Lower lobe of right lung (tissue), 2 donors: ENCODE results near the gene RBM22. TPM values are rescaled to one million over a fixed set of nuclear protein-coding genes. Genes with fewer than 3 reads are reported as not detected.

ENCODE experiments used
- ATAC-seq, 2 donors: fragments of 200-7000 bp; cut with Tn5 transposase; one replicate each; pipeline ENCODE4 v1.9.1; 2020 to 2022; ENCODE audit warnings: mild to moderate bottlenecking in 2 of 2, moderate library complexity in 2 of 2
- DNase-seq: peaks from one replicate; pipeline ENCODE4 v3.0.0-alpha.2; 2020
- H3K27ac ChIP-seq: fragments of 200-600 bp; one replicate; pipeline ENCODE4 v1.8.0; 2022
- H3K27me3 ChIP-seq: fragments of 200-600 bp; one replicate; pipeline ENCODE4 v1.8.0; 2022; ENCODE audit warnings: low read depth
- H3K36me3 ChIP-seq: fragments of 200-600 bp; one replicate; pipeline ENCODE4 v1.8.0; 2022; ENCODE audit warnings: mild to moderate bottlenecking
- H3K4me1 ChIP-seq: fragments of 200-600 bp; one replicate; pipeline ENCODE4 v1.8.0; 2022
- H3K4me3 ChIP-seq: fragments of 200-600 bp; one replicate; pipeline ENCODE4 v1.8.0; 2022; ENCODE audit warnings: mild to moderate bottlenecking
- H3K9me3 ChIP-seq: fragments of 200-600 bp; one replicate; pipeline ENCODE4 v1.8.0; 2022
- intact Hi-C: fragments of 100-400 bp; cut with DNase I; formaldehyde crosslinking; loops from one replicate; pipeline ENCODE4 v1.11.0; 2022
- total RNA-seq: library from RNA; stranded (reverse); fragmentation: NEBNext Ultra II Directional; extraction: Animal tissue kit (Norgen Biotek cat#: 25700); gene quantifications from one replicate; pipeline ENCODE4 v1.2.1, GENCODE V29; 2021
- TF ChIP-seq, protein P1 (sequence below): fragments of 200-600 bp; IDR thresholded peaks from one replicate; pipeline ENCODE4 v1.8.0; 2022; ENCODE audit warnings: antibody characterized with exemption, mild to moderate bottlenecking
- donor health status: DM: no; HTN: yes; CAD: no; lungs with severe emphysema.

RBM22 gene
- total RNA-seq, 1 donor from 2014 or later, result 46.8 TPM

DNA sequence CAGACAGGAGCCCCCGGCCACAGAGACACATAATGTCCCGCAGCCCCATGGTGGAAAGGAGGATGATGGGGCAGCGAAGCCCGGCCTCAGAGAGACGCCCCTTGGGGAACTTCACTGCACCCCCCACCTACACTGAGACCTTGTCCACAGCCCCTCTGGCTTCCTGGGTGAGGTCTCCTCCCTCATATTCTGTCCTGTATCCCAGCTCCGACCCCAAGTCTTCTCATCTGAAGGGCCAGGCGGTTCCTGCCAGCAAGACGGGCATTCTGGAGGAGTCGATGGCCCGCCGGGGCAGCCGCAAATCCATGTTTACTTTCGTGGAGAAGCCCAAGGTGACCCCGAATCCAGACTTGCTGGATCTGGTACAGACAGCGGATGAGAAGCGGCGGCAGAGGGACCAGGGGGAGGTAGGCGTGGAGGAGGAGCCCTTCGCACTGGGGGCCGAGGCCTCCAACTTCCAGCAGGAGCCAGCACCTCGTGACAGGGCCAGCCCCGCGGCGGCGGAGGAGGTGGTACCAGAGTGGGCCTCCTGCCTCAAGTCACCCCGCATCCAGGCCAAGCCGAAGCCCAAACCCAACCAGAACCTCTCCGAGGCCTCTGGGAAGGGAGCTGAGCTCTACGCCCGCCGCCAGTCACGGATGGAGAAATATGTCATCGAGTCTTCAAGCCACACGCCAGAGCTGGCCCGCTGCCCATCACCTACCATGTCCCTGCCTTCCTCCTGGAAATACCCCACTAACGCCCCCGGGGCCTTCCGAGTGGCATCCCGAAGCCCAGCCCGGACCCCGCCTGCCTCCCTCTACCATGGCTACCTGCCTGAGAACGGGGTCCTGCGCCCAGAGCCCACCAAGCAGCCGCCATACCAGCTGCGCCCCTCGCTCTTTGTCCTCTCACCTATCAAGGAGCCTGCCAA, 51.5 kb downstream of the RBM22 start:
- no peak for DNase-seq
- intact Hi-C loops, result no loop called here

DNA sequence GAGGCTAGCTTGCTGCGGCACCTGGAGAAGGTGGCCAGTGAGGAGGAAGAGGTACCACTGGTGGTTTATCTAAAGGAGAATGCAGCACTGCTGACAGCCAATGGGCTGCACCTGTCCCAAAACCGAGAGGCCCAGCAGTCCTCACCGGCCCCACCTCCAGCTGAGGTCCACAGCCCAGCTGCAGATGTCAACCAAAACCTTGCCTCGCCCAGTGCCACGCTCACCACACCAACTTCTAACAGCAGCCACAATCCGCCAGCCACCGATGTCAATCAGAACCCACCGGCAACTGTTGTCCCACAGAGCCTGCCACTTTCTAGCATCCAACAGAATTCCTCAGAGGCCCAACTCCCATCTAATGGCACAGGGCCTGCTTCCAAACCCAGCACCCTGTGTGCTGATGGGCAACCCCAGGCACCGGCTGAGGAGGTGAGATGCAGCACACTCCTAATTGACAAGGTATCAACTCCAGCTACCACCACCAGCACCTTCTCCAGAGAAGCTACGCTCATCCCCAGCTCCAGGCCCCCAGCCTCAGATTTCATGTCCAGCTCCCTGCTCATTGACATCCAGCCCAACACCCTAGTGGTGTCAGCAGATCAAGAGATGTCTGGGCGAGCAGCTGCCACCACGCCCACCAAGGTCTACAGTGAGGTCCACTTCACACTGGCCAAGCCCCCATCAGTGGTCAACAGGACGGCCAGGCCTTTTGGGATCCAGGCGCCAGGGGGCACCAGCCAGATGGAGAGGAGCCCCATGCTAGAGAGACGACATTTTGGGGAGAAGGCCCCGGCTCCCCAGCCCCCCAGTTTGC, 52.4 kb downstream of the RBM22 start:
- H3K27ac ChIP-seq, result peak overlapping the region; percentile 18
- no peaks in the 10 kb centered on the region for H3K9me3 ChIP-seq
- ATAC-seq (no peak), DNase-seq (no peak)
- peaks cover 44% of the 10 kb centered on the region for H3K36me3 ChIP-seq
- peaks cover 64% of the 10 kb centered on the region for H3K4me1 ChIP-seq
- no peak overlapping the region for H3K4me3 ChIP-seq
- TF ChIP-seq, protein P1, sequence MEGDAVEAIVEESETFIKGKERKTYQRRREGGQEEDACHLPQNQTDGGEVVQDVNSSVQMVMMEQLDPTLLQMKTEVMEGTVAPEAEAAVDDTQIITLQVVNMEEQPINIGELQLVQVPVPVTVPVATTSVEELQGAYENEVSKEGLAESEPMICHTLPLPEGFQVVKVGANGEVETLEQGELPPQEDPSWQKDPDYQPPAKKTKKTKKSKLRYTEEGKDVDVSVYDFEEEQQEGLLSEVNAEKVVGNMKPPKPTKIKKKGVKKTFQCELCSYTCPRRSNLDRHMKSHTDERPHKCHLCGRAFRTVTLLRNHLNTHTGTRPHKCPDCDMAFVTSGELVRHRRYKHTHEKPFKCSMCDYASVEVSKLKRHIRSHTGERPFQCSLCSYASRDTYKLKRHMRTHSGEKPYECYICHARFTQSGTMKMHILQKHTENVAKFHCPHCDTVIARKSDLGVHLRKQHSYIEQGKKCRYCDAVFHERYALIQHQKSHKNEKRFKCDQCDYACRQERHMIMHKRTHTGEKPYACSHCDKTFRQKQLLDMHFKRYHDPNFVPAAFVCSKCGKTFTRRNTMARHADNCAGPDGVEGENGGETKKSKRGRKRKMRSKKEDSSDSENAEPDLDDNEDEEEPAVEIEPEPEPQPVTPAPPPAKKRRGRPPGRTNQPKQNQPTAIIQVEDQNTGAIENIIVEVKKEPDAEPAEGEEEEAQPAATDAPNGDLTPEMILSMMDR, result no peak
- no peaks in the 10 kb centered on the region for H3K27me3 ChIP-seq
- intact Hi-C loops, result no loop called here

More for the DNA sequence above, 51.5 kb downstream of the RBM22 start:
- Histone ChIP-seq H3K36me3 (peaks cover 44% of the 10 kb centered on the region), H3K9me3 (no peaks in the 10 kb centered on the region), H3K4me1 (peaks cover 59% of the 10 kb centered on the region), H3K4me3 (no peak overlapping the region), H3K27me3 (no peaks in the 10 kb centered on the region), H3K27ac (no peak overlapping the region)
- no peak for ATAC-seq
- TF ChIP-seq, protein P1, result no peak

DNA sequence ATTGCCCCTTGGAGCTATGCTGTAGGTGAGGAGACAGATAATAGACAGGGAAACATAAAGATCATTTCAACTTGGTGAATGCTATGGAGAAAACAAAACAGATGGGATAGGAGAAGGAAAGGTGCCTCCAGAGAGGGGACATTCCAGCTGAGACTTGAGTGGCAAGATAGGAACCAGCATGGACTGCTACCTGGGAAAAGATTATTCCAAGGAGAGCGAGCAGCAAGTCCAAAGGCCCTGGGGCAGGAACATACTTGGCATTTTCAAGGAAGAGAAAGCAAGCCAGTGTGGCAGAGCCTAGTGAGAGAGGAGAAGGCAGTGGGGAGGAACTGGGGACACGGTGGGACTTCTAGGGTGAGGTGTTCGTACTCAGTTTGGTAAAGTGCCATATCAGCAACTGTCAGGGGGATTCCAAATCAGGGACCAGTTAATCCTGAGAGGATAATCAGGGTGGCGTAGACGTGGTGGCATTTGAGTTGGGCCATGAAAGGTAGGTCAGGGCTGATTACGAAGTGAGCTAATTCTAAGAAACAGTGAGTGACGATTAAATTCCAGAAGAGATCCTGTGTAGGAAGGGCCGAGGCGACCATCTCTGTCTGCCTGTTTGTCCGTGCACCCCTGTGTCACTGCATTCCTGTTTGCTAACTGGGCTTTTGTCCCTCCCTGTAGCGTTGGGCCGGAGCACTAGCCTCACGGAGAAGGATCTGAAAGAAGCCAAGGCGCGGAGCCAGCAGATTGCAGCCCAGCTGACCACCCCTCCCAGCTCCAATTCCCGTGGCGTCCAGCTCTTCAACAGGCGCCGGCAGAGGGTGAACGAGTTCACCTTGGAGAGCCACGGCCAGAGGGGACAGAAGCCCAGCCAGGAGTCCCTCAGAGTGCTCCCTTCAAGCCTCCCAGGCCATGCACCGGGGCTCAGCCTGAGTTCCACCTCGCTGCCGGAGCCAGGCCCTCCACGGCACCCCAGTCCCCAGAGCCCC, 53.3 kb downstream of the RBM22 start:
- H3K27me3 ChIP-seq, result no peaks in the 10 kb centered on the region
- peaks cover 65% of the 10 kb centered on the region for H3K4me1 ChIP-seq
- peak overlapping the region; percentile 46 for H3K27ac ChIP-seq
- no peaks in the 10 kb centered on the region for H3K9me3 ChIP-seq
- no peak overlapping the region for H3K4me3 ChIP-seq
- ATAC-seq, result peak; percentile 51 to 70
- TF ChIP-seq, protein P1, result no peak
- peaks cover 42% of the 10 kb centered on the region for H3K36me3 ChIP-seq
- peak; percentile 76 for DNase-seq
- intact Hi-C loops, result no loop called here

DNA sequence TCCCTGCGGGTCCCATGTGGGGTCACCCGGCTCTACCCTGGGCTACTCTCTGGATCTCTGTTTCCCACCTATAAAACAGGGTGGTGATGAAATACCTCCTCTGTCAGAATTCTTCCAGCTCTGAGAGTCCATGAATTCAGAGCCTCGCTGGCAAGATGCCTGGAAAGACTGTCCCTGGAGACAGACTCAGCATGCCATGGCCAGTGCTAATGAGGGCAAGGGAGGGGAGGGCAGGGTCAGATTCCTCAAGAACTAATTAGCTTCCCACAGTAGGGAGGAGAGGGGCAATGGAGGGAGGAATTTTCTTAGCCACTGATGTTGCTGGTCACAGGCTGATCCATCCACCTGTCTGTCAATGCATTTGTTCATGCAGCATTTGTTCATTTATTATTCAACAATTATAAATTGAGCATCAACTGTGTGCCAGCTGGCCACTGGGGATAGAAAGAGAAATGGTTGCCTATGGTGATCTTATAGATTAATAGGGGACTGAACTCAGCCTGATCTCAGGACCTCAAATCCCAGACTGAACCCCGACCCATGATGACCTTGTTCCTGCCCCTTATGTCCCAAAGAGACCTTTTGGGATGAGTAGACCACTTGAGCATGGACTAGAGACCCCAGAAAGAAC, 55.7 kb downstream of the RBM22 start:
- H3K27me3 ChIP-seq, result no peaks in the 10 kb centered on the region
- intact Hi-C loops, result no loop called here
- DNase-seq, result no peak
- peaks cover 74% of the 10 kb centered on the region for H3K4me1 ChIP-seq
- H3K4me3 ChIP-seq, result no peak overlapping the region
- TF ChIP-seq, protein P1, result no peak
- ATAC-seq, result no peak
- peaks cover 23% of the 10 kb centered on the region for H3K36me3 ChIP-seq
- H3K27ac ChIP-seq, result peak overlapping the region; percentile 31
- no peaks in the 10 kb centered on the region for H3K9me3 ChIP-seq
